SH-SY5Y (cell line): ENCODE results near the gene CHD2.

ENCODE experiments used
- GATA2 ChIP-seq: IDR thresholded peaks from 2 replicates; pipeline ENCODE4 v1.6.1; 2011; ENCODE audit warnings: mild to moderate bottlenecking, low read depth, low read length
- GATA3 ChIP-seq: IDR thresholded peaks from 2 replicates; pipeline ENCODE4 v1.6.1; 2011; ENCODE audit warnings: low read depth, mild to moderate bottlenecking, low read length, moderate library complexity

CHD2 gene

DNA sequence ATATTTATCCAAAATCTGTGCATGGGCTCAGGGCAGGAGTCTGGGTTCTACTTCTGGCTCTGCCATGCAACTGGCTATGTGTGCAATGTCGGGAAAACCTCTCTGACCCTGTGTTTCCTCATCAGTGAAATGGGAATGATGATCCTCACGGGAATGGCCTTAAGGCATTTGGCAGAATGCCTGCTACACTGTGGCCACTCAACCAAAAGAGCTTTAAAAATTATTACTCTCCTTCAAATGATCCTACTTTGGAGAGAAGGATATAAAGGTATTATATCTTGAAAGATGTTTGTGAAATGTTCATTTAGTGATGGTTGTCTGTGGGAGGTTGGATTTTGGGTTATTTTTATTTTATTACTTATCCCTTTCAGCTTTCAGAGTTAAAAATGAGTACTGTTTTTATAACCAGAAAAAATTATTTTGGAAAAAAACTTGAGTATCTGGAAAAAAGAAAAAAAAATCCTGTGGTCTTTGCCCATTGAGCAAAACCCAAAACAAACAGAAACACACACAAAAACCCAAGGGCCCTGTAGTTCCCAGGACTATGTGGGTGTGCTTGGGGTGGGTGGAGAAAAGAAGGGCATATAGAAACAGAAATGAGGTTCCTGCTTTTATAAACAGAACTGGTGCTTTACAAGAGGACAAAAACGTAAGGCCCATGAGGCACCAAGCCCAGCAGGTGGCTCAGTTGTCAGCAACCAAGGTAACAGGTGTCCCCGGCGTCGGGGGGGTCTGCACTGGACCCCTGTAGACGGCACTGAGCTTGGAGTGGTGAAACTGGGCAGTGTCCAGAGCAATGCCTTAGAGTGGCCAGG, 166.9 kb downstream of the CHD2 start:
- TF ChIP-seq GATA2 (no peak), GATA3 (no peak)

DNA sequence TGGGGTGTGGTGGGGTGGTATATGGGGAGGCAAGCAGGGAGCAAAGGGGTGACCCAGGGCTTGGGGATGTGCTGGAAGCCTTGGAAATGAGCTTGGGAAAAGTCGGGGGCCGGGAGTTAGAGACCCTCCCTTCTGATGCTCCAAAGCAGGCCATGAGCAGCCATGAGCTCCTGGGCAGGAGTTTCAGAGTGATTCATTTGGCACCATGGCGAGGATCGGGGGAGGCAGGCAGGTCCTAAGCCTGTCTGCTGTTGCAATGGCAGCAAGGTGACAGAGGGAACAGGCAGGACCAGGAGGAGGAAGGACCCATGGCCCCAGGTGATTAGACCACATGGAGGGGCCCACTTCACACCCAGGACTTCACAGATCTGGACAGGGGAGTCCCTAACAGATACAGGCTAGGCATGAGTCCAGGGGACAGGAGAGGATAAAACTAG, 167.5 kb downstream of the CHD2 start:
- TF ChIP-seq GATA2 (no peak), GATA3 (no peak)

DNA sequence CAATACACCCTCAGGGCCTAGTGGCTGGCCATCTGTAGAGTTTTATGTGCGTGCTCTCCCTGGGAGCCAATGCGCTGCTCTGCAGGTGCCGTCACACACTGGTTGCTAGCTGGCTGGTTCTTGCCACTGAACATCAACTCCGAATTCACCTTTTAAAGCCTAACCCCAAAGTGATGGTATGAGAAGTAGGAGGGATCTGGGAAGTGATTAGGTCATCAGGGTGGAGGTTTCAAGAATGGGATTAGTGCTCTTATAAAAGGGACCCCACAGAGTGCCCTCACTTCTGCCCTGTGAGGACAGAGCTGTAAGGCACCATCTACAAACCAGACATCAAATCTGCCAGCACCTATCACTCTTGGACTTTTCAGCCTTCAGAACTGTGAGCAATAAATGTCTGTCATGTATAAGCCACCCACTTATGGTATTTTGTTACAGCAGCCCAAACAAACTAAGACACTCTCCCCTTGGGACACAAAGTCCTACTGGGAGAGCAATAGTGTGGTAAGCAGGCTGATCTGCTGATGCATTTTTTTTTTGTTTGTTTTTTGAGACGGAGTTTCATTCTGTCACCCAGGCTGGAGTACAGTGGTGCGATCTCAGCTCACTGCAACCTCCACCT, 168.6 kb downstream of the CHD2 start:
- TF ChIP-seq GATA2 (no peak), GATA3 (no peak)

DNA sequence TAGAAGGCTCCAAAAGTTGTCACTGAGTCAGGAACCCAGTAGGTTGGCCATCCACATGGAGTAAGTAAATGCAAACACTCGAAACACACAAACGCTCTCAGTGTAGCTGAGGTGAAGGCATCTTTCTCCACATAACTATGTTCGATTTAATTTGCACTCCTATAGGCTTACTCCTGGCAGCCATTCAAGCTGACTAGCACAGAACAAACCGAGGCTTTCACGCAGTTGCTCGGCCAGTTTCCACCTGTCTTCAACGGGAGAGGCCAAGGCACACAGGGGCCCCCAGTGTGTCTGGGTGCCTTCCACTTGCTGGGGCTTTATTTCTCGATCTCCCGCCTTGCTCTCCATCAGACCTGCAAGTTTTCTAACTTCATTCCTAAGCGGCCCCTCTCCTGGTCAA, 170.0 kb downstream of the CHD2 start:
- TF ChIP-seq GATA2 (no peak), GATA3 (no peak)

DNA sequence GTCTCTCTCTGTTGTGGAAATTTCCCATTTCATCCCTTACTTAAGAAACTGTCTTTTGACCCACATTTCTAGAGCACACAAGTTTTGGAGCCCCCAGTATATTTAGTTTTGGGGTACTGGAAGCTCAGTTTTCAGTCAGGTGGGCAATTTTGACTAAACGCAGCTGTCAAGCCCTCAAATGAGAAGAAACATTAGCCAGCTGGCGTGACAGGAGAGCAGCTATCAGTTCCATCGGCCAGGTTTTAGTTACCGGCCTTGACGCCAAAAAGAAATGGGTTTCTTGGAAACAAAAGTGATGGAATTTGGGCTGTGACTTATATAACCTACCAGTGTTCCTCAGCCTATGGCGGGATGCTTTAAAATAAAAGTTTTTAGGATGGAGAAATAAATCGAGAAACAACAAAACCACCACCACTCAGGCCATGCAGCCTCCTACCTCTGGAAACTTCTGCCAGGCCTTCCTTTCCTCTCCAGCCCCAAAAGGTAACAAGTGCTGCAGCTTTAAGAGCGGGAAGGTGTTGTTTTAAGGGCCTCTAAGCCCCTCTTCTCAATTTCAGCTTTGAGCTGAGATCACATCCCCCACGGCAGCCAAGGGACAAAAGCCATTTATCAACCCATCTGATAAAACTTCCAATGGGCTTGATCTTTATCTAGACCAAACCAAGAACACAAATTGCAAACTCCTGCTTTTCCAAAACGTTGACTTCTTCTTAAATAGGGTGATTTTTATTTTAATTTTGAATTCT, 170.6 kb downstream of the CHD2 start:
- TF ChIP-seq GATA2 (no peak), GATA3 (no peak; the same call in 1 of the 2 replicates)

DNA sequence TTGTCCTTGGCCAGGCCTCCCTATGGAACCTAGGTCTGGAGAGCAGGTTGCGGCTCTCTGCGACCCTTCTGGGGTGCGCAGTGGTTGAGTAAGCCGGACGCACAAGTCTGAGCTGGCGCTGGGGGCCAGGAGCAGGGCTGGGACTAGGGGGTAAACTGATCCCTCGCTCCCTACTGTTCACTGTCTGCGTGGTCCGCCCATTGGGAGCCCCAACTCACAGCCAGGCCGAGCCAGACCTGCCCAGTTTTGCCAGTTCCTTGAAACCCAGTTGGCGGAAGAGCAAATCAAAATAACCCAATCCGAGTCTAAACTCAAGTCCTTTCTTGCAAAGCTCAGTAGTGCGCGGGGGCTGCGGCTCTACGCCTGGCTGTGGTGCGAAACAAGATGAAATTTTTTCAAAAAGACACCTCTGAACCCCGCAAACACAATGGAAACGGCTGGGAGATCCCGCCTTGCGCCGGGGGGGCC, 171.4 kb downstream of the CHD2 start:
- TF ChIP-seq GATA3: no peak
- TF ChIP-seq GATA2: no peak

DNA sequence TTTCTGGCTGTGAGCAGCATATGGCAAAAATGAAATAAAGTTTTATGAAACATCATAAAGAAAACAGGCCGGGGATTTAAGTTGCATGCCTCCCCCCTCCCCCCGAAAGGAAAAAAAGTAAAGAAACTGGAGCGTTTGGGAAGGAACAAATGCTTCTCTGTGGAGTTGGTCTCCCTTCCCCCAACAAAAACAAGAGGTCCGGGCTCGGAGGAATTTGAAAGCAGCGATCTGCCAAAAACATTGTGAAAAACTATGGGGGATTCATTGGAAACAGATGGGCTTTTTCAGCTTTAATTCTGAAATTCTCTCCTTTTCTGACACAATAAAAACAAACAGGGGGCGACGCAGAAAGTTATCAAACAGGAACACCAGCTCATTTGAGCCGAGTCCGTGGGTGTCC, 171.9 kb downstream of the CHD2 start:
- TF ChIP-seq GATA3 (no peak), GATA2 (no peak)

DNA sequence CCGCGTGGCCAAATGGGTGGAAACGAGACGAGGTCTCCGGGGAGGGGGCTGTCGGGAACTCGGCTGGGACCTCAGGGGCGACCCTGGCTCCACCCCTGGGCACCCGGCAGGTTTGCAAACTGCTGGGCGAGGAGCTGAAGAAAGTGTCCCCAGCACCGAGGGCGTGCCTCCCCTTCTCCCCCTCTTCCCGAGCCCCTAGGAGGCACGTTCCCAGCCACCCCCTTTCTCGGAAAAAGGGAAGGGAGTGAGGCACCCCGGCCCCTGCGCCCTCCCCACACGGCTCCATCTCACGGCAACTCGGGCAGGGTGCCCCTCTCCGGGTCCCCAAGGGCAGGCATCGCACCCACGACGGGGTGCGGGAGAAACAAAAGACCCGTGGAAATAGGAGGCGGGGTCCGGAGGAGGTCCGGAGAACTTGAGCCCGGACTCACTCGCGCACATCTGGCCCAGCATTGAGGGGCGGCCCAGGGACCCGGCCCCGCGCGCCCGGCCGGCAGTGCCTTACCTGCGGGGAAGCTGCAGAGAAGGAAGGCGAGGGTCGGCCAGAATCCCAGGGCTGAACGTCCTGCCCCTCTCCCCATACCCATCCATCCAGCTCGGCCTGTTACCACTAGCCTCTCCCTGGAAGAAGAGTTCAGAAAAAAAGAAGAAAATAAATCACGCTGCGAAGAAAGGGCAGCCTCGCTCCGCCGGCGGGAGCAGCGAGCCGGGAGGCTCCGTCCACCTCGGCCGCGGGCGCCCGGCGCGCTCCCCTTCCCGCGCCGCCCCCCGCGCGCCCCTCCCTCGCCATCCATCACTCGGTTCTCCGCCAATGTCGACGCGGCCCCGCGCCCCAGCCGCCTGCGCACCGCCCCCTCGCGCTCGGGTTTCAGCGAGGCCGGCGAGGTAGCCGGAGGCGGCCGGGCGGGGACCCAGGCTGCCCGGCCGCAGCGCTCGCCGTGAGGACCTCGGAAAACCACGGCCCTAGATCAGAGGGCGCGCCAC, 172.6 kb downstream of the CHD2 start:
- TF ChIP-seq GATA3 (no peak), GATA2 (no peak)

DNA sequence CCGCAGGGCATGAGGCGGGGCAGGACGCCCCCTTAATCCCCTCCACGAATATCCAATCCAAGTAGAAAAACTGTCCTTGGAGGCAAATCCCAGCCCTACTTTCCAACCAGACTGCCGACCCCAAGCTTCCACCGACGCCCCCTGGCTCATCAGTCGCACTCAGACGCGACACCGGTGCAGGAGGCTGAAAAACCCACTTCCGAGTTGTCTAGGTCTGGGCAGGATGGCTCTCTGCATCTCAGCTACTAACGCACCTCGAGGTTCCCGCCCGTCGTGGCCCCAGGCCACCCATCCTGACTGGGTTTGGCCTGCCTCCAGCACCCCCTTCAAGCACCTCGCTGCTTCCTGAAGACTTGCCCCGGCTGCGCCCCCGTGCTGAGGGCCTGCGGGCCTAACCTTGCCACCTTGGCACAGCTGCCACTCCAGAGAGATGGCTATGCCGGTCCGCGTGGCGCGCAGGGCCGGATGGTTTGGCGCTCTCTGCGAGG, 173.4 kb downstream of the CHD2 start:
- TF ChIP-seq GATA3 (no peak), GATA2 (no peak)

DNA sequence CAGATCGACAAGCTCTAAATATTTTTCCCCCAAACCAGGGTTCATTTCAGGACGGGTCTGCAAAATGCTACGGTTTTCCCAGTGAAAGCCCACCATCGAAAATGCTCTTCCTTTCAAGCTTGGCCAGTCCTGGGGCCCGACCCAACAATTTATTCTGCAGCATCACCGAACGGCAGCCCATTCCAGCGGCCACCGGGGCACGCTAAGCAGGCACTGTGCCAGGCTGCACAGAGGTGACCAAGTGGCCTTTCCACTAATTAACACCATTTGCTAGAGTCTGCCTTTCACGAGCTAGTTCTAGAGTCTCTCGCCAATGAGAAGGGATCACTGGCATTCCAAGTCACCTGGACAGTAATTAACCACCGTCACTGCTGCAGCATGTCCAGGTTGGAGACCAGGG, 174.5 kb downstream of the CHD2 start:
- TF ChIP-seq GATA2 (no peak), GATA3 (no peak)

DNA sequence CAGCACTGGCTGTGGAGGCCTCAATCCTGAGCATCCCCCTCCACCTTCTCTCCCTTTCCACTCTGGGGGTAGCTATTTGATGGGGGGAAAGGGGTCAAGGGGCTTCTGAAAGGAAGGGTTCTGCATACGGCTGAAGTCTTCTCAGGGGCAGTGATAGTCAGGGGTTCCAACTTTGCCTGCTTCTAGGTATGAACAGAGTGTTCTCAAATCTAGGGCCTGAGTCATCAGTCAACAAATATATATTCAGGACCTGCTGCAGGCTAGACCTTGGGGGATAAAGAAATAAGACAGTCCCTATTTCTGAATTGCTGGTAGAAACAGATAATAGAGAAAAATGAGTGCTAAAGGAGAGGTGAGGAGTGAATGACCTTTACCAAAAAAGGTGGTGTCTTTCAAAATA, 176.1 kb downstream of the CHD2 start:
- TF ChIP-seq GATA2: no peak
- TF ChIP-seq GATA3: no peak

DNA sequence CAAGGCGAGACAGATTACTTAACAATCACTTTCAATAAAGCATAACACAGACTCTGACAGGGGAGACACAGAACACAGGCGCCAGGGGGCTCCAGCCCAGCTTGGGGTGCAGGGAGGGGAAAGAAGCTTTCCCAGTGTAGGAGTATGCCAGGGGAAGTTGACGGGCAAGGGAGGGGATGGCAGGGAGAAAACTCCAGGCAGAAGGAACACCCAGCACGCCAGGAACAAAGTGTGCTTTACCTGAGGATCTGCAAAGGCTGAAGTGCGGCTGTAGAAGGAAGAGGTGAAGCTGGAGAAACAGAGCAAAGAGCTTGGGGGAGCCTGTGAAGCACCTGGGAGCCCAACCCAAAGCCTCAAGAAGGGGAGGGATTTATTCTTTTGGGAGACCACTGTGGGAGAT, 176.8 kb downstream of the CHD2 start:
- TF ChIP-seq GATA3 (no peak), GATA2 (no peak)
